GM18511 (cell line): ENCODE measurements around the gene MYRF.

Experiments
- ATAC-seq: cut with Tn5 transposase; IDR thresholded peaks from one replicate; pipeline ENCODE4 v1.9.1; 2021; ENCODE audit warnings: mild to moderate bottlenecking, moderate library complexity; ENCODE audit not compliant: unreplicated experiment

MYRF gene

DNA sequence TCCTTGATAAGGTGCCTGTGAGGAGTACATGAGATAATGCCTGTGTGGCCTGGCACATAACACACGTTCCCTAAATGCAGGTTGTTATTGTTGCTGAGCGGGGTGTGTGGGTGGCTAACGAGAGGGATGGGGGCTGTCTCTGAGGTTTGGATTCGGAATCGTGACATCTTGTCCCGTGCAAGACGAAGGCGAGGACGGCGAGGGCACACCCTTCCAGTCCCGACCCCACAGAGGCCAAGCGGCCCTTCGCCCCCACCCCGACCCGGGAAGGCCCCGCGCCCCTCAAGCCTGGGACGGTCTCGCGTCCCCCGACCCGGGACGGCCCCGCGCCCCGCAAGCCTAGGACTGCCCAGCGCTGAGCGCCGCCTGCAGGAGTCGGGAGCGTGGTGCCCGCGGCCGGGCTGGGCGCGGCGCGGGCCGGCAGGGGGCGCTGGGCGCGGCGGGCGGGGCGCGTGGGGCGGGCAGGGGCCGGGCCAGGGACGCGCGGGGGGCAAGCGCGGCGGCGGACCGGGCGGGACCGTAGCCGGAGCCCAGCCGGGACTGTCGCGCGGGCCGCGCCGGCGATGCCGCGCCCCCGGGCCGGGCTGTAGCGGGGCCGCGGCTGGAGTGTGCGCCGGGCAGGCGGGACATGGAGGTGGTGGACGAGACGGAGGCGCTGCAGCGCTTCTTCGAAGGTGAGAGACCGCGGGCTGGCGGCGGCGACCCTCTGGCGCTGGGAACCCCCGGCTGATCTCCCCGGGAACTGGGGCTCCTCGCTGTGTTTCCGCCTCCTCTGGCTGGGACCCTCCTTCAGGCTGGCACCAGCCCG, at the start of gene MYRF:
MYRF (plus strand) TSS at position 520 of the 808 bp plus-strand sequence; CDS start at position 629, 109 bp downstream.
- ATAC-seq, result no peak

DNA sequence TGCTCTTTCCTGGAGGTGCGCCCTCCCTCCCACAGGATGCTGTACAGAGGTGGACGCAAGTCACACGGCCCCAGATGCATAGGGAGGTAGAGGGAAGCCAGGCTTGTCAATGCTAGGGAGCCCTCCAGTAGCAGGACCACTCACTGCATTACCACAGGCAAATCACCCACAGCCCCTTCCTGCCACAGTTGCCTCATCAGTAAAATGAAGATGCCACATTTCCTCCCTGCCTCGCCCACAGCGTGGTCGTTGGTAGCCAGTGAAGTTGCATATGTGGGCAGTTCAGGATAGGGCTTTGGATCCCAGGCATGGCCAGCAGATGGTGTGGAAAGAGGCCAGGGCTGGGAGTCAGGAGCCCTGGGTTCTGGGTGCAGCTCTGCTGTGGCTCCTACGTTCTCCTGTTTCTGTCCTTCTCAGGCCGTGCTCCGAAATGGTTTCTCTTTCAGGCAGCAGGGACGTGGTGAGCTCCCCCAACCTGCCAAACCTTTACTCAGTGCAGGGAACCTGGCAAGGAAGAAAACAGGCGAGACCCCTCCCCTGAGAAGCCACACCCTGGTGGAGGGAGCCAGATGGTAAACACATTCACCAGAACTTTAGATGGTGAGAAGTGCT, 49.6 kb upstream of the MYRF start:
- ATAC-seq, result no peak

DNA sequence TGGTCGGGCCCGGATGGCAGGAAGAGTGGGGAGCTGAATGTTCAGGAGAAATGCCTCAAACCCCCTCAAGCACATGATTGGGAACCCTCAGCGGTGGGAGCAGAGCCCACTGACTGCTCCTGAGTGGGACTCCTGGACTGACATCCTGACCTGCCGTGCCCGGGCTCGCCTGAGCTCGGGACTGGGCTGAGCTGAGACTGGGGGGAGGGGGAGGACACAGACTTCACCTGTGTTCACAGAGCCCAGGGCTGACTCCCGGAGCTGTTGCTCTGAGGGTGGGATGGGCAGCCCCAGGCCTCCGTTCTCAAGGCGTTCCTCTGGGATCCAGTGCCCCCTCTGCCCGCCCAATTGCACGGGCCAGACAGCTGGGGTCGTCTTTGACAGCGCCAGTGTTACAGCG, 47.6 kb upstream of the MYRF start:
- no peak for ATAC-seq

DNA sequence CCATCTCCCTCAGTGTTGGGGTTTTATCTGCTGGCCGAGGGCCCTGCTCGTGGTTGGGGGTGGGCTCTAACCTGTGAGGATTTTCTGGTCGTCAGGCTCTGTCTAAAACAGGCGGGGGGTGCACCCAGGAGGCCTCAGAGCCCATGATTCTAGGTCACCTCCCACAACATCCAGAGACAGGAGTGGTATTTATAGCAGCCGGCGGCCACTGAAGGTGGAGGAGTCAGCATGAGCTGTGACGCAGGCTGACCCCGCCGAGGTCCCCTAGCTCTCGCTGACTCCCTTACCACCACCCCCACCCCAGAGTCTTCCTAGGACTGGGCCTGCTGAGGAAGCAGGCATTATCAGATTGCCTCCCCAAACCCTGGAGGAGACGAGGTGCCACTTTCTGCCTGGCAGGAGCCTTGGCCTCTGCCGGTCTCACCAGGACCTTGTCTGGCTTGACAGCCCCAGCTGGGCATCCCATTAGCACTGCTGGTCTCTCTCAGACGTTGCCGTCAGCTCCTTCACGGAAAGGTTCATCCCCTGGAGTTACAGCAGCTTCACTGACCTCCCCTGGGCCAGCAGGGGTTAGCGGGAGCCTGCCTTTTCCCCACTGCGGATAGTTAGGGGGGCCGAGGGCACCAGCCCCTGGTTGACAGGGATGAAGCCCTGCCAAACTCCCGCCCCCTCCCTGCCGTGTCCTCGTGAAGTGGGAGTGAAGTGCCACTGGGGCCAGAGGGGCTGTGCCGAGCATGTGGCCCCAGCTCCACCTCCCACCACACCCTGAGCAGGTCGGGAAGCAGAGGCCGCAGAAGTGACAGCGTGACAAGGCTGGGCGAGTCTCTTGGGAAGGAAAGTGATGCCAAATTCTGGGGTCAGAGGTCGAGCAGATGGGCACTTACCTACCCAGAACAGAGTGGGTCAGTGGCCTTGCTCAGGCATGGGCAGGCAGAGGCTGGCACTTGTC, 45.7 kb upstream of the MYRF start:
- ATAC-seq, result no peak

DNA sequence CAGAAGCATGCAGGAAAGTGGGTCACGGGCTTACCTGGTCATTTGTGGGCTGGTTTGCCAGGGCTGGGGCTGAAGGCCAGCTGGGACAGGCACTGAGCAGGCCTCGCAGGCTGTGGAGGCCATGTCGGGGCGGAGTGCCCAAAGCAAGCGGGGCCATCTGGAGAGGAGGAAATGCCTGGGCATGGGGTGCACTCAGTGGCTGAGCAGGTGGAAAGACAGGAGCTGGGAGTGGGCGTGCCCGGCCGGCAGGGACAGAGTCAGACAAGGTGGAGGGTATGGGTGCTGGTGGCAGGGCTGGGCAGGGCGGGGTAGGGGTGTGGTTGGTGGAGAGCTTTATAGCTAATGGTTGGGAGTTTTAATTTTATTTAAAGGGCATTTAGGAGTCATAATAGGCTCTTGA, 44.9 kb upstream of the MYRF start:
- no peak for ATAC-seq

DNA sequence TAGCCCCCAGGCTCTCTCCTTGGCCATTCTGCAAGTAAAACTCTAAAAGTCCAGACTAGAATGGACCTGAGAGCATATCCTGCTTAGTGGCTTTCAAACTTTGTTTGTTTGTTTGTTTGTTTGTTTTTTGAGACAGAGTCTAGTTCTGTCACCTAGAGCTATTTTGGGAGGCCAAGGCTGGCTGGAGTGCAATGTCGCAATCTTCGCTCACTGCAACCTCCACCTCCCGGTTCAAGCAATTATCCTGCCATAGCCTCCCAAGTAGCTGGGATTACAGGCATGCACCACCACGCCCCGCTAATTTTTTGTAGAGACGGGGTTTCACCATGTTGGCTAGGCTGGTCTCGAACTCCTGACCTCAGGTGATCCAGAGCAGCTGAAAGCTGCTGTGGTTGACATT, 43.3 kb upstream of the MYRF start:
- no peak for ATAC-seq

DNA sequence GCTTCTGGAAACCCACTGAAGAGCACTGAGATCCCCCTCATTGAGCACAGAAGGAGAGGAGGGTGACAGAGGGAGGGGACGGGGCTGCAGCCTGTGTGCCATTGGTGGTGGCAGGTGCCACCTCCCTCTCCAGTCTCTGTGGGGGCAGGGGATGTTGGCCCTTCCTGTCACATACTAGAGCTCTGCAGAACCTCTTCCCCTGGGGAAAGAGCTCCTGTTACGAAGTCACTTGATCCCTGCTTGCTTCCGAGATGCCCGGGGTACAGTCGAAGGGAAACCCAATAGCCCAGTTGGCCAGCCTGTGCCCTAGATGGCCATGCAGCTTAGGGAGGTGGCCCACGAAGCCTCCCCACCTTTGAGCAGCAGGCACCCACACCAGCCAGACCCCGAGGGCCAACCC, 42.9 kb upstream of the MYRF start:
- no peak for ATAC-seq

DNA sequence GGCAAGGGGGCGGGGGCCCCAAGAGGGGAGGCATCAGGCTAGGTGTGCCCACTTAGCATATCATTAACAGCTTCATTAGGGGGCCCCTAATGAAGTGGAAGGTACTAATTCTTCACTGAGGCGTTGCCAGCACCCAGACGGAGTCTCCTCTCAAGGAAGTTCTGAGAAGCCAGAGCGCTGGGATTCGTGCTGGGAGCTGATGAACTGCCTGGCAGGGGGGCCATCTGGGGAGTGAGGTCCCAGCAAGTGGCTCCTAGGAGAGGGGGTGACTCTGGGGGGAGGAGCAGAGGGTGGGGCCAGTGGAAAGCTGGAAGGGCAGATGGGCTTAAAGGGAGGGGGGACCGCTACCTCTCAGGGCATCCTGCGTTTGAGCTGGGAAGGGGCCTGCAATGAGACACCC, 42.4 kb upstream of the MYRF start:
- ATAC-seq, result no peak

DNA sequence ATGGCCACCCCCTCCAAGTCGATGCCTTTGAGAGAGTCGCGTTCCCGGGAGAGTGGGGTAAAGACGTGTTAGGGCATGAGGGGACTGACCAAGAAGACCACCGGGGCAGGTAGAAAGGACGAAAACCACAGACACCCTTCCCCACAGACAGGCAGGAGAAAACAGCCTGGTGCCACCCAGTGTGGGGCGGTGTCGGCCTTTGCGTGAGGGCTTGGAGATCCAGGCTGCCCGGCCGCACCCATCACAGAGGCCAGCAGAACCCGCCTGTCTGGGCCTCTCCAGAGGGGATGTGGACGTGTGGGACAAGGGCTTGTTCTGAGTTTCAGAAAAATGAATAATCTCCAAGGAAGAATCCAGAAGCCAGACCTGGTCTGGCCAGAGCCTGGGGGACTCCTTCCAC, 41.4 kb upstream of the MYRF start:
- ATAC-seq, result no peak

DNA sequence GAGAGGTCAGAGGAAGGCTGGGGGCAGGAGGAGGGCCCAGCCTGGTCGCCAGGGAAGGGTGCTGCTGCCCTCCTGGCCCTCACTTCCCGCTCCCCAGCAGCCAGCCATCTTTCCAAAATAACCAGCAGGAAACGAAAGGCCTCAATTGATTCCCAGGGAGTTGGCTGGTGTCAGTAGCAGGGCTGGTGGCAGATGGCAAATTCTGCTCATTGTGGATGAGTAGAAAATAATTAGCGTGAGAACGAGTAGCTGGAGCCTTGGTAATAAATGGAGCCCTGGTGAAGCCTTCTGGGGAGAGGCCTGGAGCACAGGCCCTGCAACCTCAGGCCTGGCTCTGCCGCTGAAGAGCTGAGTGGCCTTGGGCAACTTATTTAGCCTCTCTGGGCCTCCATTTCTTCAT, 40.9 kb upstream of the MYRF start:
- no peak for ATAC-seq

DNA sequence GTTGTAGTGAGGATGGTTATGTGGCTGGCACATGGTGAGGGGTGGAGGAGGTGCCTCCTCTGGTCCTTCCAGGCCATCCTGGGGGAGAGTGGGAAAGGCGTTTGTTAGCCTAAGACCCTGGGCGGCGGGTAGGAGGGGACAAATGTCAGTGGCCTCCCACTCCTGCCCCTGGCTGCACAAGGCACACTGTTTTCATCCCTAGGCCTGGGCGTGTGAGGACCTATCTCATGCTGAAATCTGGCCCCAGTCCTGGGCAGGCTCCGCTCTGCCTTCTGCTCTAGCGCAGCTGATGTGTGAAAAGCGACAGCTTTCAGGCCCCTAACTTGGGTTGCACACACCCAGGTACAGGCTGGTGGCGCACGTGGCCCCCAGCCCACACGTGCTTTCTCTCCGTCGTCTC, 40.1 kb upstream of the MYRF start:
- ATAC-seq, result no peak

DNA sequence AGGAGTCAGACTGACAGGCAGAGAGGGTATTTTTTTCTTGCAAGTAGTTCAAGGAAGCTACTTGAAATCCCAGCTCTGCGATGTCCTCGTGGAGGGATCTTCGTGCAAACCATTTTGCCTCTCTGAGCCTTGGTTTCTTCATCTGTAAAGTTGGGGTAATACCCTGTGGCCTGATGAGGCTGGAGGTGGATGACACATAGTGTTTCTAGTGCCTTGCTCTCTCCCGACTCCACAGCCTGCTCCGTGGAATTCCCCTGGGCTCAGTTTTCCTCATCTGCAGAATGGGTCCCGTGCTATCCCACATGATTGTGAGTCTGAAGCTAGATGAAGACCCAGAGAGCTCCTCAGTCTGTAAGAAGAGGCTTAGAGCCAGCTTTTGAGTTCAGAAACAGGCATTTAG, 39.6 kb upstream of the MYRF start:
- ATAC-seq, result no peak

DNA sequence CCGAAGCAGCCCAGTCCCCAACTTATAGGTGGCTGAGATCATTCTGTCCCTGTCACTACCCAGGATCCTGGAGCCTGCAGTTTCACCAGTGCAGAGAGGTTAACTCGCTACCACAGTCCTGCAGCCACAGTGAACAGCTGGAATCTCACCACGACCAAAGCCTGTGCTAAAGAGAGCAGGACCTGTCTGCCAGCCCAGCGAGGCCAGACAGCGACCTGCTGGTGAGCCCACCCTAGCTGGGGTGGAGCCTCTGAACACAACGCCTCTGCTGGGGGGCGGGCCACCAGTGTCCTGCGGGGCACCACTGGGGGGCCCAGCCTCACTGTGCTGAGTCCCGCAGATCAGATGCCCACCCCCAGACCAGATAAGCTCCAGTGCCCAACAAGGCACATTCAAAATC, 39.0 kb upstream of the MYRF start:
- no peak for ATAC-seq

DNA sequence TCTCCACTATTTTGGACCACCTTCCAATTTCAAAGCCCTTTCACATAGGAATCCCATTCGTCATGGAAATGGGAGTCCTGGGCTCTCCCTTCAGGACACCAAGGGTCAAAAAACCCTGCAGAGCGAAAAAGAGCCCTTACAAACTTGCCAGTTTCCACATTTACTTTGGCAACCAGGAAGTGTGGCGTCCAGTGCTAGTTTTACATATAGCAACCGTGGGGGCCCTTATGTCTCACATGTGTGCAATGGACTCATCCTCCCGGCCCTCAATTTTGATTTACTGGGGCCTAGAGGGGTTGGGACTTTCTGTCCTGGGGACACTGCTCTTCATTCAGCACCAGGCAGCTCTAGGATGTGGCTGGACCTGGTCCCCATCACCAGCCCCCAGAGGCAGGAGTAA, 38.5 kb upstream of the MYRF start:
- ATAC-seq, result no peak

DNA sequence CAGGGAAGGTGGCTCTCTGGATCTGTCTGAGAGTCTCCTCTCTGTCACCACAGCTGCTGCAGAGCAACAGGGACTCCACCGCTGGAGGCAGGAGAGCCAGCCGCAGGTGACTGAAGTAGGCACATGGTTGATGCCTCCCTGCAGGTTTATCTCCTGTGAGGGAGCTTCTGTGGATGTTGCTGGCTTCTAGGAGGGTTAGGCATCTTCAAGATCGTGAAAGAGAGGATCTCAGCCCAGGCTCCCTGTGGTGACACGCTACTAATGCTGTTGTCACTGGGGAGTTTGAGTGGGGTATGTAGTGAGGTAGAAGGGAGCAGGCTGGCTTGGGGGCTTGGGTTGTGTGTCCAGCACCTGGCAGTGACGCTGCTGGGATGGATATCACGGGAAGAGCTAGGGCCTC, 38.1 kb upstream of the MYRF start:
- no peak for ATAC-seq

DNA sequence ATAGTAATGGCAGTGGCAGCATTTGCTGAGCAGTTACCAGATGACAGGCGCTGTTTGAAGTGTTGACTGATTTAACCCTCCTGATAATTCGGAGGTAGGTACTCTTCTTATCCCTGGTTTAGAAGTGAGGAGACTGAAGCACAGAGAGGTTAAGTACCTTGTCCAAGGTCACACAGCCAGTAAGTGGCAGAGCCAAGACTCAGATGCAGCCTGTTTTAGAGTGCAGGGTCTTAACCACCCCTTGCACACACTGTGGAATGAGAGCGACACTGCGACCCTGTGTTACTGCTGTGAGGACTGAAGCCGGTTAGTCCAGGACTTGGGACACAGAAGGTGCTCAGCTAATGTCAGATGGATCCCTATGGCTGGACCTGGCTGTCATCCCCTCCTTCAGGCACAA, 37.5 kb upstream of the MYRF start:
- no peak for ATAC-seq

DNA sequence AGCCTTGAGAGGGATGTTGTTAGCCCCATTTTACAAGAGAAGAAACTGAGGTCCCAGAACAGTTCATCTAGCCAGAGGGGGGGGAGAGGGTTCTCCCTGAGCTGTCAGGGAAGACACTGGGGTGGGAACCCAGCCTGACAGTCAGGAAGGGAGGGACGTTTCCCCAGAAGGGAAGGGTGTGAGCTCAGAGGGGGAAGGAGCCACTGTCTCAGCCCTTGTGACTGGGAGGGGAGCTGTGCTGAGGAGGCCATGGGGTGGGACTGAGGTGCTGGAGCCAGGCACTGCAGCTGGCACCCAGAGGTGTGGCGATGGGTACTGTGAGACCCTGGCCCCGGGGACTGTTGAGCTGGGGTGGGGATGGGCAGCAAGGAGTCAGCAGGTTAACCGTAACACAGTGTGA, 36.6 kb upstream of the MYRF start:
- no peak for ATAC-seq

DNA sequence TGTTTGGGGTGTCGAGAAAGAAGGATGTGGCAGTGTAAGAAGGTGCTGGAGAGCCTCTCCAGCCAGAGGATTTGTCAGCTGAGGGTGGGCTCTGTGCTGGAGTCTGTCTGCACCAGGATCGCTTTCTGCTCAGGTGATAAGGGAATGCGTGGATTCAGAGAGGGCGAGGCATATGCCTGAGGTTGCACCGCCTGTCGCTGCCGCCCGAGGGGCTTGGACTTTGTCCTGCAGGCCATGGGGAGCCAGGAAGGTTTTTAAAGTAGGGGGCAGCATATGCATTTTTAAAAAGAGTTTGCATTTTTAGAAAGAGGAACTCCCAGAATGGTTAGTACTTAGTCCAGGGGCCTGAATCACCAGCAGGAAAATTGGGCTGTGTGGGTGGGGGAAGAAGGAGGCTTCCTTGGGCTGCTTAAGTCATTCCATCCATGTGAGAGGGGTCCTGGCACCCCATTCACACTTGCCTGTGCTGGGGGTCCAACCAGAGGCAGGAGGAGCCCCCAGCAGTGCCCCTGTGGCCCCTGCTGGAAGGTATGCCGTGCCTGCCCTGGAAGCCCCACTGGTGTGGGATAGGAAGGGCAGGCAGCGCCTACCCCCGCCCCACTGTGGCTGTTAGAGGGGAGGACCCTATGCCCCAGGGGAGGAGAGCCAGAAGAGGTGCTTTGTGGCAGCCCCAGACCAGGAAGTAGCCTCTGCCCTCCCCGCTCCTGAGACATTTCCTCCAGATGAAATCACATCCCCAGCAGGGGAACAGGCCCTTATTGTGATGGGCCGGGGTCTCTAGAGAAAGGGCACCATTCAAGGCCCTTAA, 35.8 kb upstream of the MYRF start:
- no peak for ATAC-seq

DNA sequence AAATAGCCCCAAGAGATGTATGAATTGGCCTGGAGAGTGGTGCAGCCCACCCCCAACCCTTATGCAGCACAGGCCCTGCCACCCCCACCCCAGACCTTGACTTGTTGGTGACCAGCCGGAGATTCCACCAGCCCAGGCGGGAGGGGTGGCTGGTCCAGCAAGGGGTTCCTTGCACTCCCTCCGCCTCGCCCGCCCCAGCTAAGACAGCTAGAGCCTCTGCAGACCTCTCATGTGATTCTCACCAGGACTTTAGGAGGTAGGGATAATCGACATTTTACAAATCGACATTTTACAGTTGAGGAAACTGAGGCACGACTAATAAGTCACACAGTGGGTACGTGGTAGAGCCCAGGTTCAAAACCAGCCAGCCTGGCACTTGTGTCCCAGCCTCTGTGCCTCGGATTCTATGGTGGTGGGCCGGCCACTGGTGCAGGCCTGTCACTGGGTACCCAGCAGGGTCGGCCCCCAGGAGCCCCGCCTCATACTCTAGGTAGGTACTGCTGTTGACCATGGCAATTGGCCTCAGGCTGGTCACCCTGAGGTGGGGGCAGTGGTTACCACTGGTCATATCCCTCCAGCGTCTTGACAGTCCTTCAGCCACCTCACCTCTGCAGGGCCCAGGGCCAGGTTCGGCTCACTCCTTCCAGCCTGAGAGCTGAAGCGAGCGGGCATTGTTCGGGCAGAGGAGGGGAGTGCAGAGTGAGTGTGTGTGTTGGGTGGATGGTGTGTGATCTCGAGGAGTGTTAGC, 35.0 kb upstream of the MYRF start:
- ATAC-seq, result no peak

DNA sequence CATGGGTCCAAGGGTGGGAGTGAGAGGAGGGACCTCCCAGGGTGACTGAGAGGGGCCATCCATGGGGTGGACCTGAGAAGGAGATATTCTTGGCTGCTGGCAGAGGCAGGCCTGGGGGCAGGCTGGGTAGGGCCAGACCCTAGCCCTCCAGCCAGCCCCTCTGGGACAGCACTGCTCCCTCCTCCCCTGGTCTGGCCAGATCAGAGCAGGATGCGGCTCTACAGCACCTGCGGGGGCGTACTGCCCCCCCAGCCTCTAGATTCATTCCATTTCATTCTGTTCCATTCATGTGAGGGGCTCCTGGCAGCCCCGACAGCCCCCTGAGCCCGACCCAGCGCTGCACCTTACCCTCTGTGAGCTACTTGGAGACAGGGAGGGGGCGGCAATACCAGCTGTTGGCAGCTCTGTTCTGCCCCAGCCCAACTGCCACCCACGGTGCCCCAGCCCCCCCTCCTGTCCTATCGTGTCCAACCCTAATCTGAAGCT, 34.3 kb upstream of the MYRF start:
- no peak for ATAC-seq
